ENCODE measurements around the gene LCLAT1. TPM values are rescaled to one million over a fixed set of nuclear protein-coding genes. Genes with fewer than 3 reads are reported as not detected.
A peak's percentile ranks its signal among the peaks of the same experiment; 100 is the strongest.

LCLAT1 gene
- total RNA-seq, 1 donor from 2014 or later, result 29.0 TPM

DNA sequence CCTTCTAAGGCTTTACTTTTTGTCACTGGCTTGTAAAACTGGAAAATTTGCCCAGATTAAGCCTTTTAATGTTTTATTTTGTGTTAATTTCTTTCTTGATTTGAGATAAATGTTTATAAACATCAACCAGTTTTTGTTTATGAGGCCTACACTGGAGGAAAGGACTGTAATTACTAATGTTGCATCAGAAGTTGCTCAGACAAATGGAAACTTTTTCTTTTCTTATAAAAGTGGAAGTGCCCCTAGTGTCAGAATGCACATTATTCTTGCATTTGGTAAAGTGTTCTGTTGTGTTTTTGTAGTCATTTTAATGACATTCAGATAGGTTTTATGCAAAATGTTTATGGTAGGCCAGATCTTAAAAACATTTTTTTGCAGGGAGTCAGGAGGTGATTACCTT is 25.3 kb downstream of the LCLAT1 start:
- Mint-ChIP-seq H3K4me1 (ENCODE audit: unreplicated experiment) (peaks cover 5% of the 10 kb centered on the region), H3K9me3 (no peaks in the 10 kb centered on the region), H3K36me3 (no peaks in the 10 kb centered on the region), H3K27me3 (no peaks in the 10 kb centered on the region), H3K27ac (no peak overlapping the region), H3K4me3 (no peak overlapping the region)
- no peak for DNase-seq (ENCODE audit: extremely low spot score, unreplicated experiment)
- TF ChIP-seq, protein P1, sequence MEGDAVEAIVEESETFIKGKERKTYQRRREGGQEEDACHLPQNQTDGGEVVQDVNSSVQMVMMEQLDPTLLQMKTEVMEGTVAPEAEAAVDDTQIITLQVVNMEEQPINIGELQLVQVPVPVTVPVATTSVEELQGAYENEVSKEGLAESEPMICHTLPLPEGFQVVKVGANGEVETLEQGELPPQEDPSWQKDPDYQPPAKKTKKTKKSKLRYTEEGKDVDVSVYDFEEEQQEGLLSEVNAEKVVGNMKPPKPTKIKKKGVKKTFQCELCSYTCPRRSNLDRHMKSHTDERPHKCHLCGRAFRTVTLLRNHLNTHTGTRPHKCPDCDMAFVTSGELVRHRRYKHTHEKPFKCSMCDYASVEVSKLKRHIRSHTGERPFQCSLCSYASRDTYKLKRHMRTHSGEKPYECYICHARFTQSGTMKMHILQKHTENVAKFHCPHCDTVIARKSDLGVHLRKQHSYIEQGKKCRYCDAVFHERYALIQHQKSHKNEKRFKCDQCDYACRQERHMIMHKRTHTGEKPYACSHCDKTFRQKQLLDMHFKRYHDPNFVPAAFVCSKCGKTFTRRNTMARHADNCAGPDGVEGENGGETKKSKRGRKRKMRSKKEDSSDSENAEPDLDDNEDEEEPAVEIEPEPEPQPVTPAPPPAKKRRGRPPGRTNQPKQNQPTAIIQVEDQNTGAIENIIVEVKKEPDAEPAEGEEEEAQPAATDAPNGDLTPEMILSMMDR (conservative IDR thresholded peaks at IDR 0.05), result no peak

DNA sequence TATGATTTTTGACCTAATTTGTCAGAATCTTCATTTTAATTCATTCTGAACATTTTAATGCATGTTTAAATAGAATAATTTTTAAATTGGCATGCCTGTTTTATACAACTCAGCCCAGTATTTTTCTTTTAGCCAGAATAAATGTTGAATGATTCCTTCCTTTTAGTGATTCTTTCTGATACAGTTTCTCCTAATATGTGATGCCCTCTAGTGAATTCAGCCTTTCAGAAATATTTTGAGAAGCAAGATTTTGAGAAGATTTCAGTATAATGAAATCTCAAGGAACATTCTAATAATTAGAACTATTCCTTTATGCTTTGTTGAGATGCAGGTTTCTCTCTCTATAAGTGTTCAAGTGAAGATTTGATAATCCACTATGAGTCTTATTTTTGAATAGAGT is 28.5 kb downstream of the LCLAT1 start:
- peaks cover 1% of the 10 kb centered on the region for H3K36me3 Mint-ChIP-seq
- no peak overlapping the region for H3K4me3 Mint-ChIP-seq
- no peak for DNase-seq (ENCODE audit: extremely low spot score, unreplicated experiment)
- no peaks in the 10 kb centered on the region for H3K27me3 Mint-ChIP-seq
- TF ChIP-seq, protein P1 (conservative IDR thresholded peaks at IDR 0.05), result no peak
- no peak overlapping the region for H3K27ac Mint-ChIP-seq
- H3K4me1 Mint-ChIP-seq (ENCODE audit: unreplicated experiment), result peaks cover 5% of the 10 kb centered on the region
- H3K9me3 Mint-ChIP-seq, result no peaks in the 10 kb centered on the region

DNA sequence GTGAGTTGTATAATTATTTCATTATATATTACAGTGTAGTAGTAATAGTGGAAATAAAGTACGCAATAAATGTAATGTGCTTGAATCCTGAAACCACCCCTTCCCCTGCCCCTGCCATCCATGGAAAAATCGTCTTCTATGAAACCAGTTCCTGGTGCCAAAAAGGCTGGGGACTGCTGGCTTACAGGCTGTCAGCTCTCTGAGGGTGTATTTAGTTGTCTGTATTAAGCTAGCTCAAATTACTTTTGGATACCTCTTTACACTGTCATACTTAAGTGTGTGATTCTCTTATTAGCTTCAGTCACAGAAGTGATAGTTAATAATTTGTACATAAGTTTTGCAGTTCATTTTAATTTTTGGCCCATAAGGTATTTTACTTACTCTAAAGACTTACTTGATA is 29.6 kb downstream of the LCLAT1 start:
- Mint-ChIP-seq H3K36me3 (peaks cover 8% of the 10 kb centered on the region), H3K4me1 (ENCODE audit: unreplicated experiment) (peaks cover 14% of the 10 kb centered on the region), H3K27me3 (no peaks in the 10 kb centered on the region), H3K4me3 (no peak overlapping the region), H3K27ac (no peak overlapping the region), H3K9me3 (no peaks in the 10 kb centered on the region)
- DNase-seq (ENCODE audit: extremely low spot score, unreplicated experiment), result no peak
- TF ChIP-seq, protein P1 (conservative IDR thresholded peaks at IDR 0.05), result no peak

DNA sequence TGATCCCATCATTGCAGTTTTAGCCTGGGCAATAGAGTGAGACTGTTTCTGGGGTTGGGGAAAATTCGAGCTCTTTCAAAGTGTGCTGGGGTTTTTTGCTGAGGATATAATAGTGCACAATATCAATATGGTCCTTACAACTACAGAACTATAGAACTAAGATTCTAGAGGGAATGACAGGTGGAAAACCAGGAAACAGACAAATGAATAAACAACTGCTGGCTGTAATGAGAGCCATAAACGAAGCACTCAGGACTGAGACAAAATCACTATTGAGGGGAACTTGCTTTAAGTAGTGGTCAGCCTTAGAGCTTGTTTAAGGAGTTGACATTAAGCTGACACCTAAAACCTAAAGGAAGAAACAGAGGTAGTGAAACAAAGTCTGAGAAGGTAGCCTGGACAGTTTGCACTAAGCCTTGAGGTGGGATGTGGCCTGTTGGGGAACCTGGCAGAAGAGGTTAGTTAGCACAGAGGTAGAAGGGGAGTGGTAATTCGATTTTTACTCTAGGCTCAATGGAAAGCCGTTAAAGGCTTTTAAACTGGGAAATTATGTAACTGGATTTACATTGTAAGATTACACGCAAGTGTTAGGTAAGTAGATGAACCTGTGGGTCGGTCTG is 33.8 kb downstream of the LCLAT1 start:
- Mint-ChIP-seq H3K4me3 (peak overlapping the region; percentile 4), H3K27me3 (no peaks in the 10 kb centered on the region), H3K27ac (peak overlapping the region; percentile 33), H3K9me3 (no peaks in the 10 kb centered on the region), H3K36me3 (peaks cover 8% of the 10 kb centered on the region), H3K4me1 (ENCODE audit: unreplicated experiment) (peaks cover 12% of the 10 kb centered on the region)
- TF ChIP-seq, protein P1 (conservative IDR thresholded peaks at IDR 0.05), result no peak
- no peak for DNase-seq (ENCODE audit: extremely low spot score, unreplicated experiment)

DNA sequence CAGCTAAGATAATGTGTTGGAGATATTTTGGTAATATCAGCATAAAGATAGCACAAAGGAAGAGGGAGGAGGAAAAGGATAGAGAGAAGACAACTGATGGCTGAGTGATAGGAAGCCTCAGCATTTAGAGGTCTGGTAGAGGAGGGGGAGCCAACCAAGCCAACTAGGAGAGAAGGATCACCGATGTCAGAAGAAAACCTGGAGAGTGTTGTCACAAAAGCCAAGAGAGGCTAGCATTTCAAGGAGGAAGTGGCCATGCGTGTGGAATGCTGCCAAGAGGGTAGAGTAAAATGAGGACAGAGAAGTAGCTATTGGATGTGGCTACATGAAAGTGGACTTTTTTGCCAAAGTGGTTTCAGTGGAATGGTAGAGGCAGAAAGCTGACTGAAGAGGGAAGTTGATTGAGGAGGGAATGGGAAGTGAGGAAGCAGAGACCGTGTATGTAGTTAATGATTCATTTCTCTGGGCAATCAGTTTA is 34.3 kb downstream of the LCLAT1 start:
- Mint-ChIP-seq H3K4me3 (peak overlapping the region; percentile 4), H3K27me3 (no peaks in the 10 kb centered on the region), H3K27ac (peak overlapping the region; percentile 33), H3K9me3 (no peaks in the 10 kb centered on the region), H3K4me1 (ENCODE audit: unreplicated experiment) (peaks cover 12% of the 10 kb centered on the region), H3K36me3 (peaks cover 8% of the 10 kb centered on the region)
- TF ChIP-seq, protein P1 (conservative IDR thresholded peaks at IDR 0.05), result no peak
- DNase-seq (ENCODE audit: extremely low spot score, unreplicated experiment), result no peak

Measured in type B pancreatic cell (in vitro differentiated cells).